ENCODE data around the gene SPOUT1. TPM values are rescaled to one million over a fixed set of nuclear protein-coding genes. Genes with fewer than 3 reads are reported as not detected.

Gene SPOUT1
- total and polyA plus RNA-seq, 2 donors (not counting 1 experiment from before 2014, with no cell fraction given): 73.0 to 86.4 TPM

DNA sequence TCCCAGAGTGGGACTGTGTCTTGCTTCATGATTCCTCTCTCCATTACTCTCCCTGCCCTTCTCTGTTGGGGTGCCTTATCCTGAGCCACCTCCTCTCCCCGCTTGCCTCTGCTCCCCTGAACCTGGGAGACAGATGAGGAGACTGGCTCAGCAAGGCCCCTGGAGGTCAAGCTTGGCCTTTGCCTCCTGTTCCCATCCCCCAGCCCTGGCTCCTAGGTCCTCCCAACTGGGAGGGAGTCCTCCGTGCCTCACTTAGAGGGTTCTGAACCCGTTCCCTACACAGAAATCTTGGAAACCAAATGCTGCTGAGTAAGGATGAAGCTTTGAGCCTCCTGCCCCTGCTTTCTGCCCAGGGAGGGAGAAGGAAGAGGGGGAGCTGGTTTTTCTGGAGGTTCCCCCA is 21.1 kb downstream of the SPOUT1 start:
- Histone ChIP-seq H3K4me3 (ENCODE audit: control extremely low read depth in 1 of 5, extremely low read depth in 1 of 5, insufficient read depth in 1 of 5, low read depth in 2 of 5, low read length in 4 of 5) (no peak overlapping the region), H3K27me3 (replicated peaks in 1 of 4; ENCODE audit: control extremely low read depth in 1 of 4, control insufficient read depth in 3 of 4, insufficient read depth in 4 of 4, low read length in 3 of 4) (no peaks in the 10 kb centered on the region), H4K20me1 (ENCODE audit: control insufficient read depth, insufficient read depth, low read length, poor library complexity, severe bottlenecking) (no peaks in the 10 kb centered on the region), H3K79me2 (ENCODE audit: control insufficient read depth, insufficient read depth, low read length) (no peaks in the 10 kb centered on the region), H3K4me2 (replicated peaks; ENCODE audit: low read depth, low read length, poor library complexity, severe bottlenecking) (no peak overlapping the region), H3K9ac (ENCODE audit: low read length) (no peak overlapping the region), H3K27ac (ENCODE audit: low read length in 2 of 2) (no peak overlapping the region), H3K9me3 (ENCODE audit: control extremely low read depth in 1 of 3, control insufficient read depth in 2 of 3, insufficient read depth in 1 of 3, low read length in 2 of 3) (no peaks in the 10 kb centered on the region), H2AFZ (ENCODE audit: insufficient read depth, low read depth, low read length, poor library complexity, severe bottlenecking) (no peak overlapping the region), H3K4me1 (ENCODE audit: control insufficient read depth in 2 of 2, insufficient read depth in 2 of 2, low read length in 2 of 2) (no peaks in the 10 kb centered on the region), H3K36me3 (replicated peaks in 1 of 2; ENCODE audit: control extremely low read depth in 1 of 2, control insufficient read depth in 1 of 2, extremely low read depth in 1 of 2, insufficient read depth in 2 of 2, low read length in 1 of 2) (peaks cover 0 to 28% of the 10 kb centered on the region in 2 experiments)
- Mint-ChIP-seq H3K9me3 (ENCODE audit: insufficient read depth) (no peaks in the 10 kb centered on the region), H3K27me3 (no peaks in the 10 kb centered on the region), H3K27ac (no peak overlapping the region), H3K4me3 (no peak overlapping the region), H3K4me1 (no peaks in the 10 kb centered on the region)
- intact Hi-C loops (cut with micrococcal nuclease): no loop called here
- no peak for DNase-seq
- POLR2A ChIA-PET: interaction anchor here (0.6 kb wide), 1 partner anchor 186 kb away, joined by 14 read pairs; no protein-coding TSS in a partner anchor
- no peak for ATAC-seq (ENCODE audit: low read depth)
- TF ChIP-seq, protein P1, sequence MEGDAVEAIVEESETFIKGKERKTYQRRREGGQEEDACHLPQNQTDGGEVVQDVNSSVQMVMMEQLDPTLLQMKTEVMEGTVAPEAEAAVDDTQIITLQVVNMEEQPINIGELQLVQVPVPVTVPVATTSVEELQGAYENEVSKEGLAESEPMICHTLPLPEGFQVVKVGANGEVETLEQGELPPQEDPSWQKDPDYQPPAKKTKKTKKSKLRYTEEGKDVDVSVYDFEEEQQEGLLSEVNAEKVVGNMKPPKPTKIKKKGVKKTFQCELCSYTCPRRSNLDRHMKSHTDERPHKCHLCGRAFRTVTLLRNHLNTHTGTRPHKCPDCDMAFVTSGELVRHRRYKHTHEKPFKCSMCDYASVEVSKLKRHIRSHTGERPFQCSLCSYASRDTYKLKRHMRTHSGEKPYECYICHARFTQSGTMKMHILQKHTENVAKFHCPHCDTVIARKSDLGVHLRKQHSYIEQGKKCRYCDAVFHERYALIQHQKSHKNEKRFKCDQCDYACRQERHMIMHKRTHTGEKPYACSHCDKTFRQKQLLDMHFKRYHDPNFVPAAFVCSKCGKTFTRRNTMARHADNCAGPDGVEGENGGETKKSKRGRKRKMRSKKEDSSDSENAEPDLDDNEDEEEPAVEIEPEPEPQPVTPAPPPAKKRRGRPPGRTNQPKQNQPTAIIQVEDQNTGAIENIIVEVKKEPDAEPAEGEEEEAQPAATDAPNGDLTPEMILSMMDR (IDR thresholded peaks at IDR 0.05): no peak
- no peak for TF ChIP-seq EZH2 (IDR thresholded peaks at IDR 0.05; ENCODE audit: borderline replicate concordance, insufficient read depth, low read depth, low read length, poor library complexity, severe bottlenecking)
- CTCF ChIA-PET: interaction anchor here (1.1 kb wide), 2 partner anchors 120 to 163 kb away, joined by 3 read pairs; no protein-coding TSS in a partner anchor
- 86% methylated on average over 1 of the region's 3 CpGs for WGBS (ENCODE audit: insufficient coverage)

DNA sequence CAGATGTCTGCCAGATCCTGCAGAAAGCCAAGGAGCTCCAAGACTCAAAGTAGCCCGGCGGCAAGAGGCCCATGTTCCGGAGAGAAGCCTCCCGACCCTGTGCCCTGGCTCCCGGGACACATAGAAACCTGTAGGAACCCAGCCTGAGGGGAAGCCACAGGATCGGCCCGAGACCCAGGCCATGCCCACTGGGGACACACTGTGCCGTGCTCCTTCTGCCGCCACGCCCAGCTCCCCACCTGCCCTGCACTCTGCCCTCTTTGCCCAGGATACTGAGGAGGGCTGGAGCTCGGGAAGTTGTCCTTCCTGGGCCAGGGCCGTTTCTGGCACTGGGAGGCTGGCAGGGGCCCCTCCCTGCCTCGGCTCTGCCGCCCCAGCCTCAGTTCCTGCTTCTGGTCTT is 21.8 kb downstream of the SPOUT1 start:
- H3K9me3 ChIP-seq (ENCODE audit: control extremely low read depth in 1 of 3, control insufficient read depth in 2 of 3, insufficient read depth in 1 of 3, low read length in 2 of 3): no peaks in the 10 kb centered on the region
- no peak overlapping the region for H3K4me3 ChIP-seq (ENCODE audit: control extremely low read depth in 1 of 5, extremely low read depth in 1 of 5, insufficient read depth in 1 of 5, low read depth in 2 of 5, low read length in 4 of 5)
- no peak overlapping the region for H3K9ac ChIP-seq (ENCODE audit: low read length)
- H3K27me3 ChIP-seq (replicated peaks in 1 of 4; ENCODE audit: control extremely low read depth in 1 of 4, control insufficient read depth in 3 of 4, insufficient read depth in 4 of 4, low read length in 3 of 4): no peaks in the 10 kb centered on the region
- intact Hi-C loops (cut with micrococcal nuclease): no loop called here
- no peaks in the 10 kb centered on the region for H3K4me1 ChIP-seq (ENCODE audit: control insufficient read depth in 2 of 2, insufficient read depth in 2 of 2, low read length in 2 of 2)
- H4K20me1 ChIP-seq (ENCODE audit: control insufficient read depth, insufficient read depth, low read length, poor library complexity, severe bottlenecking): no peaks in the 10 kb centered on the region
- H3K36me3 ChIP-seq (replicated peaks in 1 of 2; ENCODE audit: control extremely low read depth in 1 of 2, control insufficient read depth in 1 of 2, extremely low read depth in 1 of 2, insufficient read depth in 2 of 2, low read length in 1 of 2): peaks cover 0 to 34% of the 10 kb centered on the region in 2 experiments
- WGBS (ENCODE audit: insufficient coverage): 92% methylated on average over 14 of the region's 14 CpGs
- DNase-seq: no peak
- H2AFZ ChIP-seq (ENCODE audit: insufficient read depth, low read depth, low read length, poor library complexity, severe bottlenecking): no peak overlapping the region
- no peak overlapping the region for H3K4me3 Mint-ChIP-seq
- H3K4me1 Mint-ChIP-seq: no peaks in the 10 kb centered on the region
- no peak overlapping the region for H3K27ac Mint-ChIP-seq
- H3K27me3 Mint-ChIP-seq: no peaks in the 10 kb centered on the region
- H3K9me3 Mint-ChIP-seq (ENCODE audit: insufficient read depth): no peaks in the 10 kb centered on the region
- no peaks in the 10 kb centered on the region for H3K79me2 ChIP-seq (ENCODE audit: control insufficient read depth, insufficient read depth, low read length)
- POLR2A ChIA-PET: no interaction called here
- no peak overlapping the region for H3K27ac ChIP-seq (ENCODE audit: low read length in 2 of 2)
- H3K4me2 ChIP-seq (replicated peaks; ENCODE audit: low read depth, low read length, poor library complexity, severe bottlenecking): no peak overlapping the region
- ATAC-seq (ENCODE audit: low read depth): no peak
- CTCF ChIA-PET: interaction anchor here (1.0 to 1.1 kb wide), 2 partner anchors 10 to 120 kb away, joined by 3 to 5 read pairs; no protein-coding TSS in a partner anchor
- TF ChIP-seq, protein P1 (IDR thresholded peaks at IDR 0.05): no peak
- TF ChIP-seq EZH2 (IDR thresholded peaks at IDR 0.05; ENCODE audit: borderline replicate concordance, insufficient read depth, low read depth, low read length, poor library complexity, severe bottlenecking): no peak

Measured in B cell (primary cell).